Ovary (tissue), 9 donors: ENCODE measurements around the gene TBC1D14. TPM values are rescaled to one million over a fixed set of nuclear protein-coding genes. Genes with fewer than 3 reads are reported as not detected.
"Not testable (repeated sequence)": the region's sequence is repeated elsewhere in the genome, so short reads cannot be mapped to it uniquely, and the experiment has no call there.

Source experiments
- DNase-seq, 5 donors: peaks; one replicate each; pipeline ENCODE4 v3.0.0-alpha.2; 2019 to 2020
- H3K27ac ChIP-seq, 2 donors: fragments of 200-600 bp; one replicate each; pipeline versions ENCODE4 v1.5.1 to v1.8.0; 2019 to 2022
- H3K27me3 ChIP-seq: fragments of 200-600 bp; one replicate; pipeline ENCODE4 v1.8.0; 2022
- H3K36me3 ChIP-seq: fragments of 200-600 bp; sonication (generic); one replicate; pipeline ENCODE4 v1.5.1; 2019
- H3K4me1 ChIP-seq: one replicate; pipeline ENCODE4 v1.8.1; 2013; ENCODE audit warnings: mild to moderate bottlenecking, moderate library complexity; ENCODE audit not compliant: insufficient read depth
- H3K4me3 ChIP-seq: fragments of 200-600 bp; sonication (generic); one replicate; pipeline ENCODE4 v1.5.1; 2017
- H3K9me3 ChIP-seq, 2 donors: fragments of 200-600 bp in 1 of 2; sonication (generic) in 1 of 2; one replicate each; pipeline versions ENCODE4 v1.5.1 to v1.8.1; 2013 to 2019; ENCODE audit warnings: mild to moderate bottlenecking in 1 of 2, moderate library complexity in 1 of 2
- CTCF ChIP-seq, 3 donors: fragments of 450-650 bp in 2 of 3; fragments of 200-600 bp in 1 of 3; IDR thresholded peaks; one replicate each; pipeline versions ENCODE4 v1.5.1 to v1.8.0; 2016 to 2022; ENCODE audit warnings: antibody characterized with exemption in 3 of 3, mild to moderate bottlenecking in 1 of 3
- EP300 ChIP-seq: sonication (generic); formaldehyde crosslinking; IDR thresholded peaks from one replicate; pipeline ENCODE4 v1.6.1; 2017; ENCODE audit warnings: antibody characterized with exemption
- POLR2A ChIP-seq: fragments of 450-650 bp; IDR thresholded peaks from one replicate; pipeline ENCODE4 v1.6.1; 2017; ENCODE audit warnings: antibody characterized with exemption, mild to moderate bottlenecking, moderate library complexity
- WGBS, 3 donors: extraction: QIAGEN DNeasy Blood & Tissue Kit in 1 of 3; methylation state at CpG; one replicate each; pipeline versions ENCODE4 v1.1.5 to v1.1.7; 2013 to 2017; 5-methylcytosine and 5-hydroxymethylcytosine counted together
- intact Hi-C, 4 donors: fragments of 100-400 bp; cut with DNase I; formaldehyde crosslinking; loops; one replicate each; pipeline versions ENCODE4 v1.11.0 to v1.15.1; 2022 to 2023
- polyA plus RNA-seq, 2 donors: library from polyadenylated mRNA; stranded (reverse); fragments of 200-250 nt in 1 of 2; fragments of 350-450 nt in 1 of 2; fragmentation: Illumina TruSeq in 1 of 2; extraction: RNeasy Lipid Tissue Mini Kit (QIAGEN cat#74804) in 1 of 2; gene quantifications; one replicate each; pipeline ENCODE4 v1.2.3, GENCODE V29; 2013 to 2014
- total RNA-seq, 7 donors: library from RNA; depleted of rRNA in 2 of 7; stranded (reverse); fragments of >200 nt in 2 of 7; fragmentation: NEBNext Ultra II Directional in 3 of 7; extraction: Animal tissue kit (Norgen Biotek cat#: 25700) in 3 of 7; gene quantifications; one replicate each; pipeline versions ENCODE4 v1.1.0 to v1.2.4, GENCODE V29; 2016 to 2023
- donor health status: DM: no; HTN: no; CAD: no; lungs with moderate emphysema.
- donor health status: DM: no; HTN: no; CAD: no.
- donor health status: Bipolar disorder and iron deficiency.
- donor health status: DM: yes; HTN: yes; CAD: no.
- donor health status: DM: no; HTN: no; CAD: no.
- donor health status: DM: yes; HTN: yes; CAD: no.

TBC1D14 gene
- total and polyA plus RNA-seq, 9 donors = 19.9 to 40.0 (median 34.4) TPM

DNA sequence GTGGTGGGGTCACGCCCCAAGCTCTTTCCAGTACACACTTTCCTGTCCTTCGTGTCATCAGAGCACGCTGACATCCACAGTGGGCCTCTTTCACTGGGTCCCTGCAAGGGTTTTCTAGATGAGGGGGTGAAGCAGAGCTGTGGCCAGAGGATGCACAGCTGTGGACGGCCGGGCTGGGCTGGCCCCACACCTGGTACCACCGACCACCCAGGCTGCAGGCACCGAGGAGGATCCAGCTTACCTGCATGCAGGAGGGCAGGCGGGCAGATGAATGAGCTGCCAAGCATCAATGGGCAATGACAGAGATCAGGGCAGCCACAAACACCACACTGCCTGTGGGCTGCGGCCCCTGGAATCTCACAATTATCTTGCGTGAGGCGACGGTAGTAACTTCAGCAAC, 167.7 kb downstream of the TBC1D14 start:
- TF ChIP-seq EP300 (no peak), CTCF (IDR thresholded peaks at IDR 0.05) (no peak), POLR2A (no peak)
- Histone ChIP-seq H3K9me3 (no peaks in the 10 kb centered on the region), H3K4me1 (no peaks in the 10 kb centered on the region), H3K27me3 (no peaks in the 10 kb centered on the region), H3K27ac (no peak overlapping the region), H3K36me3 (no peaks in the 10 kb centered on the region), H3K4me3 (no peak overlapping the region)
- intact Hi-C loops = loop anchor here in 2 of 4 donors (10.0 kb wide), 2 partner anchors 163 to 353 kb away; no protein-coding TSS in a partner anchor
- 85 to 92% (median 91%) methylated on average over 12 of the region's 12 CpGs for WGBS, 3 donors
- peak in 1 of 5 donors; percentile 10 for DNase-seq

GRCh38 chr4:7078025-7078424, 168.4 kb downstream of the TBC1D14 start:
- intact Hi-C loops = loop anchor here in 2 of 4 donors (10.0 kb wide), 2 partner anchors 163 to 353 kb away; no protein-coding TSS in a partner anchor
- Histone ChIP-seq H3K9me3 (no peaks in the 10 kb centered on the region), H3K4me3 (no peak overlapping the region), H3K36me3 (no peaks in the 10 kb centered on the region), H3K4me1 (no peaks in the 10 kb centered on the region), H3K27ac (no peak overlapping the region), H3K27me3 (no peaks in the 10 kb centered on the region)
- TF ChIP-seq EP300 = no peak
- no peak for TF ChIP-seq CTCF (IDR thresholded peaks at IDR 0.05)
- no peak for TF ChIP-seq POLR2A
- 80 to 89% (median 86%) methylated on average over 5 of the region's 5 CpGs for WGBS, 3 donors
- peak in 1 of 5 donors; percentile 4 for DNase-seq

DNA sequence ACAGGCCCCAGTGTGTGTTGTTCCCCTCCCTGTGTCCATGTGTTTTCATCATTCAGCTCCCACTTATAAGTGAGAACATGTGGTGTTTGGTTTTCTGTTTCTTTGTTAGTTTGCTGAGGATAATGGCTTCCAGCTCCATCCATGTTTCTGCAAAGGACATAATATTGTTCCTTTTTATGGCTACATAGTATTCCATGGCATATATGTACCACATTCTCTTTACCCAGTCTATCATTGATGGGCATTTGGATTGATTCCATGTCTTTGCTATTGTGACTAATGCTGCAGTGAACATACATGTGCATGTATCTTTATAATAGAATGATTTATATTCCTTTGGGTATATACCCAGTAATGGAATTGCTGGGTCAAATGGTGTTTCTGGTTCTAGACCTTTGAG, 169.9 kb downstream of the TBC1D14 start:
- not testable (repeated sequence) for DNase-seq, H3K4me1 ChIP-seq, H3K36me3 ChIP-seq, H3K27me3 ChIP-seq, H3K9me3 ChIP-seq, H3K27ac ChIP-seq, H3K4me3 ChIP-seq
- intact Hi-C loops = loop anchor here in 2 of 4 donors (10.0 kb wide), 2 partner anchors 165 to 355 kb away; no protein-coding TSS in a partner anchor

DNA sequence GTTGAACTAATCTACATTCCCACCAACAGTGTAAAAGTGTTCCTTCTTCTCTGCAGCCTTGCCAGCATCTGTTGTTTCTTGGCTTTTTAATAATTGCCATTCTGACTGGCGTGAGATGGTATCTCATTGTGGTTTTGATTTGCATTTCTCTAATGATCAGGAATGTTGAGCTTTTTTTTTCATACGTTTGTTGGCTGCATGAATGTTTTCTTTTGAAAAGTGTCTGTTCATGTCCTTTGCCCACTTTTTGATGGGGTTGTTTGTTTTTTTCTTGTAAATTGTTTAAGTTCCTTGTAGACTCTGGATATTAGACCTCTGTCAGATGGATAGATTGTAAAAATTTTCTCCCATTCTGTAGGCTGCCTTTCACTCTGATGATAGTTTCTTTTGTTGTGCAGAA, 170.3 kb downstream of the TBC1D14 start:
- not testable (repeated sequence) for H3K27ac ChIP-seq

More for the DNA sequence above, 170.3 kb downstream of the TBC1D14 start:
- H3K36me3 ChIP-seq, H3K9me3 ChIP-seq, H3K4me3 ChIP-seq, DNase-seq, H3K27me3 ChIP-seq, H3K4me1 ChIP-seq: not testable (repeated sequence)
- whole genome bisulfite sequencing, 3 donors = 84 to 95% (median 89%) methylated on average over 2 of the region's 2 CpGs
- intact Hi-C loops = loop anchor here in 2 of 4 donors (10.0 kb wide), 2 partner anchors 165 to 355 kb away; no protein-coding TSS in a partner anchor

Other genes starting within 250 kb of the TBC1D14 start
- 1 to 10 TPM in 1 of 7 donors, under 1 TPM in 4, not detected in 2; 0.37 to 2.1 (median 0.81) TPM for gene S100P, start 215.9 kb upstream of the TBC1D14 start, total RNA-seq
- under 1 TPM in 1 of 2 donors, not detected in 1; 0.97 TPM for gene S100P, start 215.9 kb upstream of the TBC1D14 start, polyA plus RNA-seq
- 10 to 100 TPM; 59.3 to 73.6 (median 65.3) TPM for gene MRFAP1L1, start 200.0 kb upstream of the TBC1D14 start, total RNA-seq
- 10 to 100 TPM; 65.1 to 80.6 TPM for gene MRFAP1L1, start 200.0 kb upstream of the TBC1D14 start, polyA plus RNA-seq
- 10 to 100 TPM; 15.4 to 26.9 (median 18.9) TPM for gene BLOC1S4, start 193.7 kb upstream of the TBC1D14 start, total RNA-seq
- 10 to 100 TPM in 1 of 2 donors, 1 to 10 TPM in 1; 8.8 to 15.4 TPM for gene BLOC1S4, start 193.7 kb upstream of the TBC1D14 start, polyA plus RNA-seq
- gene KIAA0232, start 127.1 kb upstream of the TBC1D14 start, total RNA-seq = 10 to 100 TPM; 30.4 to 41.4 (median 39.1) TPM
- 10 to 100 TPM in 1 of 2 donors, 1 to 10 TPM in 1; 8.7 to 16.0 TPM for gene KIAA0232, start 127.1 kb upstream of the TBC1D14 start, polyA plus RNA-seq
- 10 to 100 TPM; 11.9 to 31.6 (median 26.9) TPM for gene TADA2B, start 133.5 kb downstream of the TBC1D14 start, total RNA-seq
- 10 to 100 TPM; 18.6 to 20.2 TPM for gene TADA2B, start 133.5 kb downstream of the TBC1D14 start, polyA plus RNA-seq
- gene GRPEL1, start 158.2 kb downstream of the TBC1D14 start, total RNA-seq = 10 to 100 TPM; 11.1 to 37.0 (median 23.3) TPM
- 10 to 100 TPM; 16.6 to 74.8 TPM for gene GRPEL1, start 158.2 kb downstream of the TBC1D14 start, polyA plus RNA-seq